Activated naive CD8-positive, alpha-beta T cell treated with anti-CD3 and anti-CD28 coated beads for 36 hours (primary cell): ENCODE results near the gene GPR132. TPM values are rescaled to one million over a fixed set of nuclear protein-coding genes. Genes with fewer than 3 reads are reported as not detected.
"Not testable (repeated sequence)": the region's sequence is repeated elsewhere in the genome, so short reads cannot be mapped to it uniquely, and the experiment has no call there.

Experiments
- DNase-seq: peaks from one replicate; pipeline ENCODE4 v3.0.0; 2021
- H3K27ac Mint-ChIP-seq: one replicate; pipeline ENCODE4 v1.8.0; 2022; ENCODE audit warnings: mild to moderate bottlenecking, moderate library complexity, mixed read lengths
- H3K27me3 Mint-ChIP-seq: one replicate; pipeline ENCODE4 v1.8.0; 2022; ENCODE audit warnings: mild to moderate bottlenecking, mixed read lengths
- H3K36me3 Mint-ChIP-seq: one replicate; pipeline ENCODE4 v1.8.0; 2021; ENCODE audit warnings: mild to moderate bottlenecking, mixed read lengths
- H3K4me1 Mint-ChIP-seq: one replicate; pipeline ENCODE4 v1.8.0; 2021; ENCODE audit warnings: mixed read lengths
- H3K4me3 Mint-ChIP-seq: one replicate; pipeline ENCODE4 v1.8.0; 2022; ENCODE audit warnings: mild to moderate bottlenecking, moderate library complexity, mixed read lengths
- H3K9me3 Mint-ChIP-seq: one replicate; pipeline ENCODE4 v1.8.0; 2022; ENCODE audit warnings: mixed read lengths
- total RNA-seq, 2 experiments: library from RNA; stranded (reverse); gene quantifications; one replicate each; pipeline ENCODE4 v1.2.3, GENCODE V29; 2021

GPR132 gene
- total RNA-seq, 2 experiments from 2014 or later = 23.9 to 24.1 TPM

GRCh38 chr14:105051182-105052109 is 13.8 kb downstream of the GPR132 start:
- no peak for DNase-seq
- Mint-ChIP-seq H3K9me3 (no peaks in the 10 kb centered on the region), H3K4me1 (peaks cover 8% of the 10 kb centered on the region), H3K27ac (peak overlapping the region; percentile 29), H3K27me3 (no peaks in the 10 kb centered on the region), H3K4me3 (no peak overlapping the region), H3K36me3 (peaks cover 19% of the 10 kb centered on the region)

GRCh38 chr14:105050551-105050897 is 14.7 kb downstream of the GPR132 start:
- H3K9me3 Mint-ChIP-seq = no peaks in the 10 kb centered on the region
- H3K4me3 Mint-ChIP-seq = no peak overlapping the region

GRCh38 chr14:105049753-105050550 is 15.3 kb downstream of the GPR132 start:
- DNase-seq = no peak
- Mint-ChIP-seq H3K27ac (no peak overlapping the region), H3K36me3 (peaks cover 17% of the 10 kb centered on the region), H3K9me3 (no peaks in the 10 kb centered on the region), H3K4me1 (peaks cover 12% of the 10 kb centered on the region), H3K4me3 (no peak overlapping the region), H3K27me3 (peaks cover under 1% of the 10 kb centered on the region)

More at GRCh38 chr14:105050551-105050897, 14.7 kb downstream of the GPR132 start:
- H3K4me1 Mint-ChIP-seq = peaks cover 14% of the 10 kb centered on the region
- peaks cover 19% of the 10 kb centered on the region for H3K36me3 Mint-ChIP-seq
- H3K27me3 Mint-ChIP-seq = no peaks in the 10 kb centered on the region
- no peak overlapping the region for H3K27ac Mint-ChIP-seq
- no peak for DNase-seq

DNA sequence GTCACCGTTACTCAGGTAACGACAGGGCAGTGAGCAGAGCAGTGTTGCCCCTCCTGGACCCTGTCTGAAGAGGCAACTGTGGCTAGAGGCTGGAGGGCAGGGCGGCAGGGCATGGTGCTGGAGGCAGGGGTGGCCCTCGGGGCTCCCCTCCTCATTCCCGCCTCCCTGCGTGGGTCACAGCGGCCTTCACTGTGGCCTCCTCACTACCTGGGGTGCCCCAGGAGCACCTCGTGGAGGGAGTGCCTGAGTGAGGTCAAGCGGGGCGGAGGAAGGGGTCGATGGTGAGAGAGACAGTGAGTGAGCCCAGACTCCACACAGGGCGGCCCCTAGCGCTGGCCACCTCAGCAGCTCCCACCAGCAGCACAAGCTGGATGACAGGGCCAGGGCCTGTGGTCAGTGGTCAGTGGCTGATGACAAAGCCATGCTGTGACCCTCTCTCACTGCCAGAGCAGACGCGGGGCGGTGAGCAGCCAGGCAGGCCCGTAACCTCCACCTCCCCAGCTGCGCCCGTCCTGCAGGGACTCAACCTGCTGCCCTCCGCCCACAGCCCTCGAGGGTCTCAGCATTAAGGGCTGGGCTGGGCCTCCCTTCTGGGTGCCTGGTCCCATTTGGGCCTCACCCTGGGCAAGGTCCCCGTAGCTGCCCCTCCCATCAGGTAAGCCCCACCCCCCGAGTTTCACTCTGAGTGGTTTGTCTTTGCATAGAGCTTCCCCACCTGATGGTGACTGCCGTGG is 17.8 kb downstream of the GPR132 start:
- Mint-ChIP-seq H3K4me1 (peaks cover 12% of the 10 kb centered on the region), H3K27ac (no peak overlapping the region)

GRCh38 chr14:105046891-105047282 is 18.3 kb downstream of the GPR132 start:
- no peak overlapping the region for H3K4me3 Mint-ChIP-seq
- H3K27ac Mint-ChIP-seq = no peak overlapping the region

More for the DNA sequence above, 17.8 kb downstream of the GPR132 start:
- Mint-ChIP-seq H3K27me3 (peaks cover 10% of the 10 kb centered on the region), H3K9me3 (no peaks in the 10 kb centered on the region), H3K36me3 (peaks cover 12% of the 10 kb centered on the region), H3K4me3 (no peak overlapping the region)
- no peak for DNase-seq

GRCh38 chr14:105045710-105046326 is 19.4 kb downstream of the GPR132 start:
- Mint-ChIP-seq H3K27ac (no peak overlapping the region), H3K4me3 (no peak overlapping the region)

More at GRCh38 chr14:105046891-105047282, 18.3 kb downstream of the GPR132 start:
- DNase-seq = no peak
- Mint-ChIP-seq H3K9me3 (no peaks in the 10 kb centered on the region), H3K27me3 (peaks cover 10% of the 10 kb centered on the region), H3K36me3 (peaks cover 11% of the 10 kb centered on the region), H3K4me1 (peaks cover 12% of the 10 kb centered on the region)

DNA sequence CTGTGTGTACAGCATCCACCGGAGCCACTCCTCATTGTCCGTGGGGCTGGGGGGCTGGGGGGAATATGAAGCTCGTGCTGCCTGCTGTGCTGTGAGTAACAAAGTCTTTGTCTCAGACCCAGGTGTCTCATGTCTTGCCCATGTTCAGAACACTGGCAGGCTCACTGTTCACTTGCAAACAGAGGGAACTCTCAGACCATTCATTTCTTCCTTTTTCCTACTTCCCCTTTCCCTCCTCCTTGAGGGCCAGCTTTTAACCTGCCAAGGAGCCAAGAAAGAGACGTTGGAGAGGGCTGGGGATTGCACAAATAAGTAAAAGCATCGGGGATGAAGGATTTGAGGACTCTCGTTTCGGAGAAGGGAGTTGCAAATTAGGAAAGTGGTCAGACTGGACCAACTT is 21.6 kb downstream of the GPR132 start:
- H3K4me1 Mint-ChIP-seq = peaks cover 12% of the 10 kb centered on the region
- H3K36me3 Mint-ChIP-seq = no peaks in the 10 kb centered on the region
- H3K4me3 Mint-ChIP-seq = no peak overlapping the region
- no peak for DNase-seq
- H3K27ac Mint-ChIP-seq = no peak overlapping the region
- H3K9me3 Mint-ChIP-seq = no peaks in the 10 kb centered on the region
- H3K27me3 Mint-ChIP-seq = peaks cover 10% of the 10 kb centered on the region

More at GRCh38 chr14:105045710-105046326, 19.4 kb downstream of the GPR132 start:
- Mint-ChIP-seq H3K9me3 (no peaks in the 10 kb centered on the region), H3K36me3 (peaks cover 3% of the 10 kb centered on the region), H3K4me1 (peaks cover 12% of the 10 kb centered on the region), H3K27me3 (peaks cover 10% of the 10 kb centered on the region)
- peak; percentile 92 for DNase-seq

DNA sequence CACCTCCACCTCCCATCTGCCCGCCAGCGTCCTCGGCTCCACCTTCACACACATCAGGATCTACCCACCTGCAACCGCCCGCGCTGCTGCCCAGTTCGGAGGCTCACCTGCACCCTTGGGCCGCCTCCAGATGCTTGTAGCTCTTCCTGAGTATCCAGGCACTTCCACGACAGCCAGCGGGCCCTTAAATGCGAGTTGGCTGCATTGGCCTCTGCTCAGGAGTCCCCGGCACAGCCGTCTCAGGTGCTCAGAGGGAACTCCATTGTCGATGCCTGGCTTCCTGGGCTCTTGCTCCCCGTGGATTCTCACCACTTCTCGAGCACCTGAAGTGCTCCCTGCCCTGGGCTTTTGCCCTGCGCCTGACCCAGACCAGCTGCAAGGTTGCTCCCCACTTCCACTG is 22.4 kb downstream of the GPR132 start:
- Mint-ChIP-seq H3K27ac (no peak overlapping the region), H3K27me3 (peaks cover 10% of the 10 kb centered on the region), H3K4me3 (no peak overlapping the region), H3K4me1 (peaks cover 12% of the 10 kb centered on the region), H3K9me3 (no peaks in the 10 kb centered on the region), H3K36me3 (no peaks in the 10 kb centered on the region)
- DNase-seq = no peak

DNA sequence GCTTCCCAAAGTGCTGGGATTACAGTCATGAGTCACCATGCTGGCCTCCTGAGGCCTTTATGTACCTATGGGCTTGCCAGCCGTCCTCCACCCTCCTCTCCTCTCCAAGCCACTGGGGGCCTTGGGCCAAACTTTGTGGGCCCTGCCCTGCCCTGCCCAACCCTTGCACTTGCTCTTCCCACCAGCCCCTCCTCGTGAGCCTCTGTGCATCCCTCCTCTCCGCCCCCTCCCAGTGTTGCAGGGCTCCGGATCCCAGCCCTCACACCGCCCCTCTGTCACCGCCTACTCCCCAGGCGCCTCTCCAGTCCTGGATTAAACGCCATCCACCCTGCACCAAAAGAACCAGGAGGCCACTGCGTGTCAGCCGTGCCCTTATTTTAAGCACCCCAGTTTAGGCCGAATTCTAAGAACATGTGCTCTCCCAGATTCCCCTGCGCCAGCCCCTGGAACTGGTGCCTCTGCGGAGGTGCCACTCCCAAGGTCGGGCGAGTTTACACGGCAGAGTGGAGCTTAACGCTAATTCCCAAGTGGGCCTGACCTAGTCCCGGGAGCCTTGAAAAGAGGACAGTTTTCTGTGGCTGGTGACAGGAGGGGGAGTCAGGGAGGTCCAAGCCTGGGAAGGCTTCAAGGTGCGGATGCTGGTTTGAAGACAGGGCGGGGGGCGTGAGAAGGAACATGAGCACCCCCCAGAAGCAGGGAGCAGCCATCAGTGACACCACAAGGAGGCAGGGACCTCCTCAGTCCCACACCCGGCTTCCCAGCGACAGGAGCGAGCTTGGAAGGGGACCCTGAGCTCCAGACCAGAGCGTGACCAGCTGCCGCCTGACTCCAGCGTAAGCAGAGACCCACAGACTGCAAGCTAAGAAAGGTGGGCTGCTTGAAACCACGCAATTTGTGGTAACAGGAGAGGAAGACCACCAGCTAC is 23.1 kb downstream of the GPR132 start:
- no peak overlapping the region for H3K27ac Mint-ChIP-seq

DNA sequence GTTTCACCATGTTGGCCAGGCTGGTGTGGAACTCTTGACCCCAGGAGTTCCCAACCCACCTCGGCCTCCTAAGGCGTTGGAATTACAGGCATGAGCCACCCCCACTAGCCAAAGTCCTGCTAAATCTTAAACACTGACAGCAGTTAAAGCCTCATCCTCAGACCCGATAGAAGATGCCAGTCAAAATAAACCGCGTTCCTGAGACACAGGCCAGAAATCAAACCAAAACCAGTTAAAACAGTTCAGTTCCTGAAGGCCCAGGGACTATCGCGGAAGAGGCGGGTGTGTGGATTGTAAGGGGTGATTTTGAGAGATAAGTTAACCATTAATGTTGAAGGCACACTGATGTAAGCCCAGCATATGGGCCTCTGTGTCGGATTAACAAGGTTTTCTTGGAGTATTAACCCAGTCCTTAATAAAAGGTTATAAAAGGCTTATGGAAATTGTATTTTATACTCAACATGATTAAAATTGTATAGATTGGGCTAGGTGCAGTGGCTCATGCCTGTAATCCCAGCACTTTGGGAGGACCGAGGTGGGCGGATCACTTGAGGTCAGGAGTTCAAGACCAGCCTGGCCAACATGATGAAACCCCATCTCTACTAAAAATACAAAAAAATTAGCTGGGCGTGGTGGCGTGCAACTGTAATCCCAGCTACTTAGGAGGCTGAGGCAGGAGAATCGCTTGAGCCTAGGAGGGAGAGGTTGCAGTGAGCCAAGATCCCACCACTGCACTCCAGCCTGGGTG is 25.6 kb downstream of the GPR132 start:
- Mint-ChIP-seq H3K27me3 (peaks cover 6% of the 10 kb centered on the region), H3K9me3 (no peaks in the 10 kb centered on the region), H3K4me3 (no peak overlapping the region), H3K27ac (no peak overlapping the region), H3K4me1 (peaks cover 3% of the 10 kb centered on the region), H3K36me3 (no peaks in the 10 kb centered on the region)
- DNase-seq = no peak

More for the DNA sequence above, 23.1 kb downstream of the GPR132 start:
- Mint-ChIP-seq H3K9me3 (no peaks in the 10 kb centered on the region), H3K4me1 (peaks cover 12% of the 10 kb centered on the region), H3K4me3 (no peak overlapping the region), H3K36me3 (no peaks in the 10 kb centered on the region), H3K27me3 (peaks cover 10% of the 10 kb centered on the region)
- no peak for DNase-seq

- not testable (repeated sequence) for H3K4me3 Mint-ChIP-seq, H3K27me3 Mint-ChIP-seq, DNase-seq, H3K9me3 Mint-ChIP-seq, H3K36me3 Mint-ChIP-seq, H3K27ac Mint-ChIP-seq
- peaks cover 11% of the 10 kb centered on the region for H3K4me1 Mint-ChIP-seq
Measured at GRCh38 chr14:105035616-105036015, 29.6 kb downstream of the GPR132 start.

- H3K4me1 Mint-ChIP-seq = peaks cover 11% of the 10 kb centered on the region
- no peaks in the 10 kb centered on the region for H3K27me3 Mint-ChIP-seq
- no peak overlapping the region for H3K4me3 Mint-ChIP-seq
- peaks cover 3% of the 10 kb centered on the region for H3K9me3 Mint-ChIP-seq
- no peak overlapping the region for H3K27ac Mint-ChIP-seq
- H3K36me3 Mint-ChIP-seq = no peaks in the 10 kb centered on the region
- DNase-seq = no peak
Measured at GRCh38 chr14:105034315-105035039, 30.8 kb downstream of the GPR132 start.
